Skin of body (tissue), 2 donors: Measurements from ENCODE around the gene ROBO1. TPM values are rescaled to one million over a fixed set of nuclear protein-coding genes. Genes with fewer than 3 reads are reported as not detected.
"Not testable (repeated sequence)": the region's sequence is repeated elsewhere in the genome, so short reads cannot be mapped to it uniquely, and the experiment has no call there.

Experiments
- DNase-seq: peaks from one replicate; lab custom pipeline; 2025; lab: John Stamatoyannopoulos, UW
- total RNA-seq: library from RNA; depleted of rRNA; stranded (reverse); fragments of >200 nt; gene quantifications from one replicate; pipeline ENCODE4 v1.2.3, GENCODE V29; 2014

ROBO1 gene
- total RNA-seq: 138 TPM

DNA sequence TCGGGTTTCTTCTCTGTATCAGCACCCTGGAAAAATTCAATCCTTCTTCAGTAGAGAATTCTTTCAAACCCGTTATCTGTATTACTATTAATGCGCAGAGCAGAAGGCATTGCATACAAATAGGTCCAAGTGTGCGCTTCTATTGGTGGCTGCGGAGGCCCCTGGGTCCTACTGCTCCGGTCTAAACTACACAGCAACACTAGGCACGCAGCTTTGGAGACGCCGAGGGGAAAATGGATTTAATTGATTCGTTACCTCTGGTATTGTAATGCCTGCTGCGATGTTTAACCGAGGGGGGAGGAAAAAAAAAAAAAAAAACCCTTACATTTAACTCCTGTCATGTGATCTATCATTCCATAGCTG lies at the start of gene ROBO1:
TSS of gene ROBO1 (minus strand) at position 94 of the 363 bp plus-strand sequence.
- no peak for DNase-seq

DNA sequence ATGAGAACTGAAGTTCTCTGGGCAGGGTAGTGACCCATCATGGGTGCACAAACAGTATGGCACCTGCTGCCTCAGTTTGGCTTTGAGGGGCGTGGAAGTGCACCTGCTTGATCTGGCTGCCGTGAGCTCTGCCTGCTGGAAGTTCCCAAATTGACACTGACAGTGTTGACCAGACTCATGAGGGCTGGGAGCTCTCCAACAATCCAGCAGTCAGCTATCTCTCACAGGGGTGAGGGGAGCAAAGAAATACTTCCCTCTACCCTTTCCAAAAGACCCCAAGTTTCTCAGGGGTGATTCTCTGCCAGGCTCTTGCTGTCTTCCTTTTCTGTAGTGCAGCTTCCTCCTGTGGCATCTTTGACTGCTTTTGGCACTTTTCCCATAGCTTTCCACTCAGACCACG lies 49.4 kb upstream of the ROBO1 start:
- DNase-seq: no peak

DNA sequence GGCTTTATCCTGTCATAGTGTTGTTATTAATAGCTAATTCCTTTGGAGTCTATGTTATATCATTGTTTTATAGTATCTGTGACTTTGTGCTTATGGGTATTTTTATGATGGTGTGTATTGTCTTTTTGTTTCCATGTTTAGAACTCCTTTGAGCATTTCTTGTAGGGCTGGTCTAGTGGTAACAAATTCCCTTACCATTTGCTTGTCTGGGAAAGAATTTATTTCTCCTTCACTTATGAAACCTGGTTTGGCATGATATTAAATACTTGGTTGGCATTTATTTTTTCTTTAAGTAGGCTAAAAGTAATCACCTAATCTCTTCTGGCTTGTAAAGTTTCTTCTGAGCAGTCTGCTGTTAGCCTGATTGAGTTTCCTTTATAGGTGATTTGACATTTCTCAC lies 47.7 kb upstream of the ROBO1 start:
- DNase-seq: no peak

DNA sequence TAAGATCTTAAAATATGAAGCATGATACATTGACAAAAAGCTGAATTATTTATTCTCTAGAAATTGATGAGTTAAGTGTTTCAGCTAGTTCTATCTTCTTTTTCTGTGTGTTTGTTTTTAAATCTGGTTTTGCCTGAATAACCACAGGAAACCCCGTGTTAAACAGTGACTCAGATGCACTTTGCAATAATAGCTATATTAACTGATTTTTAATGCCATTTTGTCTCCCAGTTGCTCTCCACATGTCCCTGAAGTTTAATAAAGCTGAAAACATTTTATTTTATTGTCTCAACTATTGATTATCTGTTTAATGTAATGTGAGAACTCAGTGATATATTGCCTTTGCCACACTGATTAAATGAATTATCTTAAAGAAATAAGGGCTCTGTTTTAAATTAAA lies 42.8 kb upstream of the ROBO1 start:
- no peak for DNase-seq

DNA sequence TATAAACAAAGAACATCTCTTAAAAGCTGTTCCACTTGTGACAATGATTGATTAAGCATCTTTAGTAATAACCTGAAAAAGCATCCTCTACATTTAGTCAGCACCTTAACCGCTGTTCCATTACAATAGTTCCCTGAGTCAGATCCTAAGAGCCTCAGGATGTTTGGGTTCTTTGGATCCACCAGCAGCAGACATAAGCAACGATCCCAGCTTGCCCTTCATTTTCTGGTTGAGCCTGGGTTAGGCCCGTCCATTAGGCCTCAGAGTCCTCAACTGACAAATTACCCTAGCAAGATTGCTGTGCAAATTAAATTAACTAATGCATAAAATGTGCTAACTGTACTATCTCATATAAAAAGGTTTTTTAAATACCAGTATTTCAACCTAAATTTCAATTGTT lies 42.3 kb upstream of the ROBO1 start:
- DNase-seq: no peak

DNA sequence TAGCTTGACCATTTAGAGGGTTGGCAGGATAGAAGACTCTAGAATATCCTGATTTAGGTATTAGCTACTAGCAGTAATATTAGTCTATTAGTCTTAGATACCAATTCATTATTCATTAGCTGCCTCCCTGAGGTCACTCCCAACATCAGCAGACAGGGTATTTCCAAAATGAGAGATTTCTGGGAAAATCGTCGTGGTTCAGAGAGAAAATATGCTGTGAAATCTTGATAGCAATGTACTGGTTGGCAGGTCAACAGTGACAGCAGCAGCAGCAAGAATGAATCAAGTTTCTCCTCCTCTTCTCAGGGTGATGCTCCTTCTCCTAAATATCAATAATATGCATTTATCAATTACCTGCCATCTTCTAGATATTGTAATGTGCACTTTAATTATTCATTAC lies 41.3 kb upstream of the ROBO1 start:
- no peak for DNase-seq

DNA sequence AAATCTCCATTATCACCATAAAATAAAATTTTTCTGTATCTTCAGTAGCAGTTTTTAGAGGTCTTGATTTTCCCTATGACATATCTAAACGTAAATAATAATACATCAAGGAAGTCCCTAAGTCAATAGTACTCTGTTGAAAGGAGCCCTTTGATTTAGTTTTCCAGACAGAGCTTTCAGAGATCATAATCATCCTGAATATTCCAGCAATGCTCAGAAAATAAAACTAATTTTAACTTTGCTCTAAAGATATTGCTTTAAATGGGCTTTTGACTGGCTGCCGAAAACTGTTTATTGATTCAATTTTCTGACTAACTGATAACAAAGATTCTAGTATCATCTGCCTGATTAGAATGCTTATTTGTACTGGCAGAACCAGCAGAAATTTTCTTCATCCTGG lies 40.7 kb upstream of the ROBO1 start:
- no peak for DNase-seq

DNA sequence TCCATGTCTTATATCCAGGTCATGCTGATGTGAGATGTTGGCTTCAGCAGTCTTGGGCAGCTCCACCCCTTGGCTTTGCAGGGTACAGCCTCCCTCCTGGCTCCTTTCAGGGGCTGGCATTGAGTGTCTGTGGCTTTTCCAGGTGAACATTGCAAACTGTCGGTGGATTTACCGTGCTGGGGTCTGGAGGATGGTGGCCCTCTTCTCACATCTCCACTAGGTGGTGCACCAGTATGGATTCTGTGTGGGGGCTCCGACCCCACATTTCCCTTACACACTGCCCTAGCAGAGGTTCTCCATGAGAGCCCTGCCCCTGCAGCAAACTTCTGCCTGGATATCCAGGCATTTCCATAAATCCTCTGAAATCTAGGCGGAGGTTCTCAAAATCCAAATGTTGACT lies 22.4 kb upstream of the ROBO1 start:
- DNase-seq: not testable (repeated sequence)

DNA sequence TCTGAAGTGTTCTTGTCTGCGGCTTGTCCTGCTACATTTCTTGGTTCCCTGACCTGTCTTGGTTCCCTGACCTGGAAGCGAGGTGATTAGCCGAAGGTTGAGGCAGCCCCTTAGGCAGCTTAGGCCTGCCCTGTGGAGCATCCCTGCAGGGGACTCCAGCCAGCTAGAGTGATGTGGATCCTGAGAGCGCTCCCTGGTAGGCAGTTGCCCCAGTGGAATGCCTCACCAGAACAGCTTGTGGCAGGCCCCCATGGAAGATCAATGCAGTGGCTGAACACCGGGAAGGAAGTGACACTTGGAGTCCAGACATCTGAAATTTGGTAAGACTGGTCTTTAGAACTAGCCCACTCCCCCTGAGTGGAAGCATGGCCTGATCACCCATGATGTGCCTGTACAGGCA lies 5.5 kb upstream of the ROBO1 start:
- no peak for DNase-seq

DNA sequence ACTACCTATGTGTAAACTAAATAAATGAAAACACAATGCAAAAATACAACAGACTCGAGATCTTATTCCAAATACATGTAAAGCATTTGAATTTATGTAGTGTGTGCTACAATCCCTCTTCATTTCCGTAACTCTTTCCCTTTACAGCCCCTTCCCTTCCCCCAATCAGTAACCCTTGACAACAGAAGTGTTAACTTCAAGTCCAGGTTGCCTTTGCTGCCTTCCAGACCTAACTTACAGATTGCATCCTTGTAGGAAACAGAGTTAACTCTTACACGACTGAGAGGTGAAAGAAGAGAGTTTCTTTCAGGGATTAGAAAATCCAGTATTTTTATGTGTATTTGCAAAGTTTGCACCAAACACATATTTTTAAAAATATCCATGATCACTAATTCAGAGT lies 1.4 kb upstream of the ROBO1 start:
- DNase-seq: no peak

DNA sequence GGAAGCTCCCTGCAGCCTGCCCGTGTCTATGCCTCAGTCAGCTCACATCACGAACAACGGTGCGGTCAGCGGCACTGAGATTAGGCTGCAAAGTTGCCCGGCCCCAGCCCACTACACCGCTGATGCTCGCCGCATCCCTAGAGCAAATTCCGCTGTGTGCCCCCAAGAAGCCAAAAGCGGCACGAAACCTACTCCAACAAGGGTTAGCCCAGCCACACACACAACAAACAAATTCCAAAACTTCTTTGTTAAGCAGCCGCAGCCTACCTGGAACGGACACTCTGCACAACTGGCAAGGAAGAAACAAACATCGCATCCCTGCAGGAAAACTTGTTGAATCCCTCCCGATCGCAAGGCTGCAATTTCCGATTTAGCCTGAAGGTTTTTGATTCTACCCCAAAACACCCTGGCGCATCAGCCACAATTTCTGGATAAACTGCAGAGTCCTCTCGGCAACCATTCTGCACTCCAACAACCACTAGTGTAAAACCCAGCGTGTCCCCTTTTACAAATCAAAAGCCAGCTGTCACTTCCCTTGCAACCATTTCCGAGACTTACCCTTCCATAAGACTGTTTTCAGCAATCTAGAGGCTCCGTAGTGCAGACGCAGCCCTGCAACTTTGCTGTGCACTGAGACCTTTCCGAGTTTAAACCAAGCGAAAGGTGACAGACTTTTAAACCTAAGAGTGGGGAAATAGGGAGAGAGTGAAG lies 449 bp downstream of the ROBO1 start:
- no peak for DNase-seq

DNA sequence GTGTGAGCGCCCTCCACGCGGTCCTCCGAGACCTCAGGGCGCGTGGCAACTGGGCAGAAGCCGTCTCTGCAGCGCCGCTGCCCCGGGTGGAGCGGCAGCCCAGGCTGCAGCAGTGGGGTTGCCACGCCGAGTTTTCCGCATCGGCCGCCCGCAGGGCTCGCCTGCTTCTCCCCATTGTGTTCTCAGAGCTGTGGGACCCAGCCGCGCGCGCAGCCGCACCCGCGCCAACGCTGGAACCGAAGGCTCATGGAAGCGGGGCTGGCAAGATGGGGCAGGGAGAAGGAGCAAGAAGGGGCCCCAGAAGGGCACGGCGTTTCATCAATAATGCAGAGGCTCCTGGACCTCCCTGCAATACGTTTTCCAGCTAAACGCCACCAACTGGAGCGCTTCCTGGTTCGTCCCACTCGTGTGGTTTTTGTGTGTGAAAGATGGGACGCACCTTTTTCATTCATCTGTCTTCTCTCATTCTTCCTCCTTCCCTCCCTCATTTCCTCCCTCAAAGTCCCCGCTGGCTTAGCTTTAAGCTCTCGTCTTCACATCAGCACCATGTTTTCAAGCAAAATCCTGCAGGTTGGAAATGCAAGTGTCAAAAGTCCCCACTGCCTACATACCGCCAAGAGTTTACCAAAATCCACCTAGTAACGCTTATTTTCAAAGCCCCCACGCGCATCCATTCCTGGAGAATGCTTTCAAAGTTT lies 1.2 kb downstream of the ROBO1 start:
- no peak for DNase-seq

DNA sequence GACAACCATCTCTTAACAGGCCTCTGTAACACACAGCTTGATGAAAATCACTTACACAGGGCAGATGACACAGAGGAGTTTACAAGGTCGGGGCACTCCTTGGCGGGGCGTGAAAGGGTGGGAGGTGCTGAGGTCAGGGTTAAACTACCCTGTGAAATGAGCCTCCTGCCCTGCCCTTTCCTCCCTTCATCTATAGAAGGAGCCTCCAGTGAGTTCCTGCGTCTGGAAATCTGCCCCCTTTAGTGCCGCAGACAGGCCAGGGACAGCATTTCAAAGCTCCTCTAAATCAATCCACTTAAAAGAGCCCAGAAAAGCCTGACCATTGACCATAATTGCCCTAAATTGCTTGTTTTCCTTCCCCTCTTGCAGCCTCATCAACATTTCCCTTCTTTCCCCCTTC lies 1.9 kb downstream of the ROBO1 start:
- DNase-seq: no peak

DNA sequence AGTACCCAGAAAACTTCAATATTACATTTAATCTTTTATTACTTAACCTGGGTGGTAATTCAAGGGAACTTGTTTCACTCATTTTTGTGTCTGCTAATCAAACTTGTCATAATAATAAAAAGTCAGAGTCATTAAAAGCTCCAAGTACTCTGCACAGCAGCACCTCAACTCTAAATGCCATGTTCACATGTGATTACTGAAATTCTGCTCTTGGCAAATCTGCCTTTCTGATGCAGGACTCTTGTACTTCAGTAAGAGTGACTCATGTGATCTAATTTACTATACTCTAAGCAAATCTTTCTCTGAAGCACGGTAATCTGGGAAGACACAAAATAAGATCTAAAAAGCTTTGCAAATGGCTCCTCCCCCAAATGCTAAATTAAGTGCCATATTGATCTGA lies 6.4 kb downstream of the ROBO1 start:
- DNase-seq: no peak

DNA sequence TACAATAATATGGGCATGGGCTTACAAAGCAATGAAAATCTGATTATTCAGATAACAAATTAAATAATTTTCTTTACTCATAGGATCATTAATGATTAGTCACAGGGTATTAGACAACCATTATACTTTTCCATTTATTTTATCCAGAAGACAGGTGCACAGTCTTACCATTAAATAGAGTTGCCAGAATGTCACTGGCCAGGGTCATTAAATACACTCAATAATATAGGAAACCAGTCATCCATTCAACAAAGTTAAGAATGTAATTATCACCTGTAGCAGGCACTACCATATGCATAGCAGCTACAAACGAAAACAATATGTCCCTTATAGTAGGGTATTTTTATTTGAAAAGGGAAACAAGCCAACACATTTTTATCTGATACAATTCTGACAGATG lies 16.1 kb downstream of the ROBO1 start:
- no peak for DNase-seq

DNA sequence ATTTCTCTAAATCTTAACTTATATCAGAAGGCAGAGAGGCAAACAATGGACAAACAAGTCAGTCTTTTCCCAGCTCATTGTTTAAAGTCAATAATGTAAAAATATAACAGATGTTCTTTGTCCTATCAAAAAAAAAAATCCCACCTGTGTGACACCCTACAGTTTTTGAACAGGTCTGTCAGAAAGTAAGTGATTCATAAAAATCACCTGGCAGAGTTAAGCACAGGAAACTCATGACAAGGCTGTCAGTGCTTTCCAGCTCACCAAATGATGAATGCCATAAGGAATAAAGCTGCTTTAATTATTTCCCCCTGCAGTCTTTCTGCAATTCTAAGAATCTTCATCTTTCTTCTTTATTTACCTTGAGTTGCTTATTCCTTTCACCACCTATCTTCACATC lies 30.3 kb downstream of the ROBO1 start:
- no peak for DNase-seq

DNA sequence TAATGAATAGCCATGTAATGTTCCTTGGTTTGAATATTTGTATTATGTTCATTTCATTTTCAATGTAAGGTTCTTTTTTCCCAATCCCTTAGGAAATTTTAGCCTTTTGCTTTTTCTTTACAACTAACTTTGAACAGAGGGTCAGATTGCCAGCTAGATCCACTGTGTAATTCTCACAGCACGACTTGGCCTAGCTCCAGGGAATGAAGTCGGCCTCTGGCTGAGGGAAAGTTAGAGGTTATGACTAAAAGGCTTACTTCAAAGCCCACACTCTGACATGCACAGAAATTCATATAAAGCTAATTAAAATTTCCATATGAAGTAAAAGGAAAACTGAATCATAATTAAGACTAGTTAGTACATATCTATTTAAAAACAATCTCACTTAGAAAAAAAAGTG lies 38.7 kb downstream of the ROBO1 start:
- peak; percentile 2 for DNase-seq

DNA sequence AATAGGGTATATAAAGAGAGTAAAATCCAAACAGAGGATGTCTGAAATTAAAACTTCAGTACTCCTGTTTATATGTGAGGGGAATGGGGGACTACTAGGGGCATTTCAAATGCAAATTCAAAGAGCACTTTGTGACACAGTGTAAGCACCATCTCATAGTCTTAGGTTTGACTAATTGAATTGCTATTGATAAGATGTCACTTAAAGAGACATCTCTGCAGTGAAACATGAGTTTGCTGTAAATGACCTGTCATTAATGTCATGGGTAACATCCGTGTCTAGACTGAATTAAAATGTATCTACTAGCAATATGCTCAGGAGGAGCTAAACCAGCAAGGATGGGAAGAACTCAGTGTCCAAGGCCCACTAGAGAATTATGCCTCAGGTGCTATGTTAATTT lies 41.0 kb downstream of the ROBO1 start:
- no peak for DNase-seq

DNA sequence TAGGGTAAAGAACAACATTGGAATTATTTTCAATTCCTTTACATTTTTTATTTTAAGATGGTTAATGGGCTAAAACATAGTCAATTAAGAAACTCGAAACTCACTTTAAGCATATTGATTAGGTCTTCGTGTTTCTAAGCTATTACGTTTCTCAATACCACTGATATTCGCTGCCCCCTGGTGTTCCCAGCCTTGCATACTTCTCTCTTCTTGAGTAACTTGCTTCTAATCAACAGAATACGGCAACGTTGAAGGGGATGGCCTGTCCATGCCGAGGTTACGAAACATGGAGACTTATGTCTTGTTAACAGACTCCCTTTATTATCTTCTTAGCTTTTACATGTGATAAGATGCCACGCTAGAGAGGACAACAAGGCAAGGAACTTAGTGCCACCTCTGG lies 43.6 kb downstream of the ROBO1 start:
- DNase-seq: no peak

DNA sequence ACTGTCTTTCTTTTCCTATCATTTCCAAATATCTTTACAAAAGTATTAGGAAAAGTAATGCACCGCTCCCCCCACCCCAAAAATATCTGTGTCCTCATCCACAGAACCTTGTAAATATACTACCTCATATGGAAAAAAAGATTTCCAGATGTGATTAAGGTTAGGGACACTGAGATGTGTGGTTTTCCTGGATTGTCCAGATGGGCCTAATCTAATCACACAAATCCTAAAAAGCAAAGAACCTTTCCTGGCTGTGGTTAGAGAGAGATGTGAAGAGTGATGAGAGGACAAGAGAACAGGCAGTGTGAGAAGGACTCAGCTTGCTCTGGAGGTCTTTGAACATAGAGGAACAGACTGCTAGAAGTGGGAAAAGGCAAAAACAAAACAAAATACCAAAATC lies 77.7 kb downstream of the ROBO1 start:
- DNase-seq: no peak

DNA sequence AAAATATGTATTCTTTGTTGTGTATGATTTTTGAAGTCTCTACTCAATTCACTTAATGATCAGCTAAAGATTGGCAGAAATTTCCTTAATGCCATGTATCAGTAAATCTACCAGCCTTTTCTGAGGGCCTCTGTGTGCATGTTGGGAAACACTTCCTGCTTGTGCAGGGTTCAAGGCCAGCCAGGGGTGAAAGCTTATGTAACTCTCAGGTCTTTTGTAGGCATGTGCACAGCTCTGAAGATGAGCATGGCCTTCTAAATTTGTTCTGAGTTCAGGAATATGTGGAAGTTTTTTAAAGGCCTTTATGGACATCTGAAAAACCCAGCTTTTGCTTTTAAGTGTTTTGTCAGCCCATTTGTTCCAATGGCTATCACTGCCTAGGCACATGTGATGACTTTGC lies 82.7 kb downstream of the ROBO1 start:
- DNase-seq: no peak

DNA sequence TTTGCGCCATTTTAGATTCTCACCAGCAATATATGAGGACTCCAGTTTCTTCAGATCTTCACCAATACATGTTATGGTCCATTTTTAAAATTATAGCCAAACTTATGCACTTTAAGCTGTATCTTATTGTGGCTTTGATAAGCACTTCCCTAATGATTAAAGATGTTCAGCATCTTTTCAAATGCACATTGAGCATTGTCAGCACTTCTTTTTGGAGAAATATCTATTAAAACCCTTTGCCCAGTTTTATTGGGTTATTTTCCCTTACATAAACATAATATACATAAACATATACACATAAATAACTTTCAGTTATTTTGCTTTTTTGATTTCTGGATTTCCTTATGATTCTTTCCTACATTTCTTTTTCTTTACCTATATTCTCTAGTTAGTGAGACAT lies 83.8 kb downstream of the ROBO1 start:
- DNase-seq: no peak

DNA sequence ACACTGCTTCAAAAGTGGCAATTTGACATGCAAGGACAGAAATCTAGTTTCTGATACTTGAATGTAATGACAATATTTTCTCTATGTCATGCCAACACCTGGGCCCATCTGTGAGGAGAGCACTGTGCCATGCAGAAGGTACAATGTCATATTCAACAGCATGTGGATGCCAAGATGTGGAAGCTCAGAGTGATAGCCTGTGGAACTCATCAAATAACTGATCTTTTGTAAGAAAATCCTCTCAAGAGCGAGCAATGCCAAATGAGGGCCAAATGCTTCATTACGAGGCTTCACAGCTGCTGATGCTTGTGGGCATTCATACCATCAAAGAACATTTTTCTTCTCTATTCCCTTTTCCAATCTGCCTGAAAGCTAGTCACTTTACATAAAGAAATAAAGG lies 95.1 kb downstream of the ROBO1 start:
- DNase-seq: no peak

DNA sequence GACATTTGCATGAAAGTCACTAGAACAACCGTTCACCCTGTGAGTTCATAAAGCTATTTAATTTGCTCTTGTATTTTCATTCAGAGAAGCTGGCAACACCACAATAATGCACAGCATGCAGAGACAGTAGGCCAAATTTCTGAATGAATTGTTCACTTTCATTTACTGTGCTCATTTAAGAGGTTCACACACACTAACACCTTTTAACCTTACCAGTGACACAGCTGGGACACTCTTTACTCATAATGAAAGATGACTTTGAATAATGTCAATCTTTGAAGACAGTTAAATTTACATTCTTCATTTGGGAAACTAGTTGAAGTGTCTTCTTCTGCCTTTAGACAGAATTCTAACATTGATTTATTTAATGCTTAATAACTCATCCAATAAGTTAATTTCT lies 95.7 kb downstream of the ROBO1 start:
- DNase-seq: no peak
